GM18511 (cell line): ENCODE measurements around the gene ANTKMT.

Source experiments
- ATAC-seq: cut with Tn5 transposase; IDR thresholded peaks from one replicate; pipeline ENCODE4 v1.9.1; 2021; ENCODE audit warnings: mild to moderate bottlenecking, moderate library complexity; ENCODE audit not compliant: unreplicated experiment

The ANTKMT gene

GRCh38 chr16:720990-721764, at the start of gene ANTKMT:
Gene ANTKMT (plus strand): TSS chr16:721146. CDS start chr16:721275, 129 bp downstream.
- ATAC-seq, result peak; percentile 73

- ATAC-seq, result no peak
These were observed 49.4 kb upstream of the ANTKMT start for GRCh38 chr16:671353-672131.

- no peak for ATAC-seq
These were observed 48.6 kb upstream of the ANTKMT start for GRCh38 chr16:672371-672770.

- no peak for ATAC-seq
These were observed 48.1 kb upstream of the ANTKMT start for GRCh38 chr16:672851-673250.

GRCh38 chr16:673399-673991, 47.5 kb upstream of the ANTKMT start:
- ATAC-seq, result no peak

- ATAC-seq, result no peak
These were observed 46.6 kb upstream of the ANTKMT start for GRCh38 chr16:674214-674881.

GRCh38 chr16:674968-675883, 45.7 kb upstream of the ANTKMT start, which contains the start of gene RHBDL1:
Gene RHBDL1 (plus strand): TSS chr16:675671. CDS start chr16:675791, 120 bp downstream.
- ATAC-seq, result no peak

- ATAC-seq, result no peak
These were observed 44.9 kb upstream of the ANTKMT start for GRCh38 chr16:675884-676564.

GRCh38 chr16:676565-676902, 44.4 kb upstream of the ANTKMT start:
- ATAC-seq, result no peak

GRCh38 chr16:676913-677312, 44.0 kb upstream of the ANTKMT start:
- no peak for ATAC-seq

GRCh38 chr16:677316-678190, 43.4 kb upstream of the ANTKMT start:
- no peak for ATAC-seq

GRCh38 chr16:678209-678857, 42.6 kb upstream of the ANTKMT start:
- no peak for ATAC-seq

- ATAC-seq, result no peak
These were observed 41.8 kb upstream of the ANTKMT start for GRCh38 chr16:678858-679813.

- ATAC-seq, result peak; percentile 51
These were observed 40.9 kb upstream of the ANTKMT start, which contains the start of gene STUB1 for GRCh38 chr16:679814-680624. Gene STUB1 (plus strand): TSS chr16:680410. CDS start chr16:680526, 116 bp downstream.

- ATAC-seq, result no peak
These were observed 40.4 kb upstream of the ANTKMT start for GRCh38 chr16:680625-680945.
